HG03045 (cell line): ENCODE measurements around the gene DLGAP5.
A peak's percentile ranks its signal among the peaks of the same experiment; 100 is the strongest.

Source experiments
- ATAC-seq: cut with Tn5 transposase; IDR thresholded peaks from one replicate; pipeline ENCODE4 v1.9.1; 2021; ENCODE audit warnings: mild to moderate bottlenecking, moderate library complexity; ENCODE audit not compliant: unreplicated experiment

Gene DLGAP5, protein sequence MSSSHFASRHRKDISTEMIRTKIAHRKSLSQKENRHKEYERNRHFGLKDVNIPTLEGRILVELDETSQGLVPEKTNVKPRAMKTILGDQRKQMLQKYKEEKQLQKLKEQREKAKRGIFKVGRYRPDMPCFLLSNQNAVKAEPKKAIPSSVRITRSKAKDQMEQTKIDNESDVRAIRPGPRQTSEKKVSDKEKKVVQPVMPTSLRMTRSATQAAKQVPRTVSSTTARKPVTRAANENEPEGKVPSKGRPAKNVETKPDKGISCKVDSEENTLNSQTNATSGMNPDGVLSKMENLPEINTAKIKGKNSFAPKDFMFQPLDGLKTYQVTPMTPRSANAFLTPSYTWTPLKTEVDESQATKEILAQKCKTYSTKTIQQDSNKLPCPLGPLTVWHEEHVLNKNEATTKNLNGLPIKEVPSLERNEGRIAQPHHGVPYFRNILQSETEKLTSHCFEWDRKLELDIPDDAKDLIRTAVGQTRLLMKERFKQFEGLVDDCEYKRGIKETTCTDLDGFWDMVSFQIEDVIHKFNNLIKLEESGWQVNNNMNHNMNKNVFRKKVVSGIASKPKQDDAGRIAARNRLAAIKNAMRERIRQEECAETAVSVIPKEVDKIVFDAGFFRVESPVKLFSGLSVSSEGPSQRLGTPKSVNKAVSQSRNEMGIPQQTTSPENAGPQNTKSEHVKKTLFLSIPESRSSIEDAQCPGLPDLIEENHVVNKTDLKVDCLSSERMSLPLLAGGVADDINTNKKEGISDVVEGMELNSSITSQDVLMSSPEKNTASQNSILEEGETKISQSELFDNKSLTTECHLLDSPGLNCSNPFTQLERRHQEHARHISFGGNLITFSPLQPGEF

DNA sequence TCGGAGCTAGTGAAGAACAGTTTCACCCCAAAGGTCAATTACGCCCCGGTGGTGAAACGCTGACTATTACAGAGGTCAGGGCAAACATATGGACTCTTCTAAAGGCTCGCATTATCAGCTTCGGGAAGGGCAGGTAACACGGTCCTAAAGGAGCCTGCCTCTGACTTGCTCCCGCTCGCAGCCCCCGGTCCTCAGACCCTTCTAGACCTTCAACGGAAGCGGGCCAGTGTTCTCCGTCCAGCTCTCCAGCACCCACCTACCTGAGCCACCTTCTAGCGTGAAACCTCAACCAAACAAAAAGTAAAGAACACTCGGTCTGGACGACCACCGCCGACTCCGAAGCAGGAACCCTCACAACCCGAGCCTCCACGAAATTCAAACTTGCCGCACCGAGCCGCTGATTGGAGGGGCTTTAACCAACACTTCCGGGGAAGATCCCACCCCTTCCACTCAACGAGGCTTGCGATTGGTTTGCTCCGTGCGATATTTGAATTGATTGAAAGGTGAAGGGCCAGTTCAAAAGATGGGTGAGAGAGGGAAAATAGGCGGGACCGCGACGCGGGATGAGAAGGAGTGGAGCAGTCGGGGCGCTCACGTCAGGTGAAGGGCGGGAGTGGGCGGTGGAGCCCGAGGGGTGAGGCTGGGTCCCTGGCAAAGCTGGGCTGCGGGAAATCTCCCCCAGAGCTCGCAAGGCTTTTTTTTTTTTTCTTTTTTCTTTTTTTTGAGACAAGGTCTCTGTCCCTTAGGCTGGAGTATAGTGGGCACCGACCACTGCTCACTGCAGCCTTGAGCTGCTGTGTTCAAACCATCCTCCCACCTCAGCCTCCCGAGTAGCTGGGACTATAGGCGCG is at the start of gene DLGAP5:
DLGAP5 (minus strand) TSS at position 383 of the 851 bp plus-strand sequence. CDS start 2,406 bp downstream, outside the sequence.
- peak; percentile 98 for ATAC-seq

DNA sequence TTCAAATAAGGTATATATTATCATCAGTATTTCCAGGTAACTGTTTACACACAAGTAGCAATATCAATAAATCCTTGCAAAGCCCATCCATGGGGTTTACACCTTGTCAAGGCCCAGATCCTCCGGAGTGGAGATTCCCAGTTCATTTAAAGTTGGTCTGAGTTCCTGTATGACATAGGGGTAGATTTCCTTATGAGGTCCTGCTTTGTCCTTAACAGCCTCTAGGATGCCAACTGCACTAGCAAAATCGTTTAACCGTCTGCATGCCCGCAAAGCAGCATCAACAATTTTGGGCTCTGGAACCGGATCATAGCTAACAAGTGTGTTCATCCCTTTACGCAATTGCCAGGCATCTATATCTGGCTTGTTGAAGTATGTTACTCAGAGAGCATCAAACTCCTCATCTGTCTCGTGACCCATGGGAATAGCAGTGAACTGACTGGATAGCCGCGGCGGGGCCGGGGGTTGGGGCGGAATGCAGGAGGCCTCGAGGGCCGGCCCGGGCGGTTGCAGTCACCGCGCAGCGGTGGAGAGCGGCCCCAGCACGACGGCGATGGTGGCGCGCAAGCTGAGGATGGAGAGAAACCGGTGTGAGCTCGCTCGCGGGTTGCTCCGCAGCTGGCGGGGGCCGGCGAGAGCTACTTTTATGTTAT is 49.3 kb upstream of the DLGAP5 start:
- no peak for ATAC-seq

DNA sequence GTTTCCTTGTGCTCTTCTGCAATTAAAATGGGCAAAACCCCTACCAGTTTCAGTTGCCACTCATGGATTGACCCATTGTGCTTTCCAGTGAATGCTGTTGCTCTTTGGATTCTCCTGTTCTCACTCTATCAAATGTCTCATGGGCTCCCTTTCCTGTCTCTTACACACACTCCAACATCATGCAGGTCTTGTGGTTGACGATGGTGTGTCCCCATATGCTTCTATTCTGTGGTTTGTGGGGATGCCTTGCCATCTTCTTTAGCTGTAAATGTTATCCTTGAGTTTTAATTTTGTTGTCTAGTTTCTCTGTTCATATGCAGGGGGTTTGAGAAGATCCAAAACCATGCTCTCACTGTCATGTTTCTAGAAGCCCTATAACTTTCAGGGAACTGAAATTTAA is 47.9 kb upstream of the DLGAP5 start:
- ATAC-seq: no peak

DNA sequence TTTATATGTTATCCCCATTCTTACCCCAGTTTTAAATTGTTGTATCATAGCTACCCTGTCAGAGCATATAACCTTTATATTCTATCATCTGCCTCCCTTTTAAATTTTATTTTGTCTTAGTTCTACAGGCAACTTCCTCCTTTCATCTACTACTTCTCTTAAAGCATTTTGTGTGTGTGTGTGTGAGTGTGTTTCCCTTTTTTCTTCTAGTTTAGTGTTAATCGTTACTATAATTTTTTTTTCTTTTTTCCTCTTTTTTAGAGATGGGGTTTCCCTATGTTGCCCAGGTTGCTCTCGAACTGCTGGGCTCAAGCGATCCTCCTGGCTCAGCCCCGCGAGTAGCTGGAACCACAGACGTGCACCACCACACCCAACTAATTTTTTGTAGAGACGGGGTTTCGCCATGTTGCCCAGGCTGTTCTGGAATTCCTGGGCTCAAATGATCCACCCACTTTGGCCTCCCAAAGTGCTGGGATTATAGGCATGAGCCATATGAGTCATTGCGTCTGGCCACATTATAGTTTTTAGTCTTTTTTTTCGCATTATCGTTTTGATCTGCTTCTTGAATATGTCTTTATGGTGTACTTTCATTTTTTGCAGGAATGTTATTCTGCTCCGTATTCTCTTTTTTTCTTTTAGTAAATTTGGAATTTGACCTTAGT is 46.8 kb upstream of the DLGAP5 start:
- ATAC-seq: no peak

DNA sequence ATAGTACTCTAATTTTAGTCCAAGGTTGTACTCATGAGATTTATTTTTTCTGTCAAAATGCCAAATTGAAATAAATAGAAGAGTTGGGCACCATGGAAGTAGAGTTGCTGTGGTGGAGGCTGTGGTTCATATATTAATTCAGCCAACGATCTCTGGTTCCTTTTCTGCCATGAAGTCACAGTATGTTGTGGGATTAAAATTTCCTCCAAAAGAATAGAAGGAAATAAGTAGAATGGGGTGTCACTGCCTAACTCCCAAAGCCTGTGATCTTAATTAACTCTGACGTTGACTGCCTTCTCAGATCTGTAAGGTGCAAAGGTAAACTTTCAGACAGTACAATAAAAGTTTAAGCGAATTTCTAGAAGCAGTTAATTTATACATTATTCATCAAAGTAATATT is 42.2 kb upstream of the DLGAP5 start:
- ATAC-seq: no peak

DNA sequence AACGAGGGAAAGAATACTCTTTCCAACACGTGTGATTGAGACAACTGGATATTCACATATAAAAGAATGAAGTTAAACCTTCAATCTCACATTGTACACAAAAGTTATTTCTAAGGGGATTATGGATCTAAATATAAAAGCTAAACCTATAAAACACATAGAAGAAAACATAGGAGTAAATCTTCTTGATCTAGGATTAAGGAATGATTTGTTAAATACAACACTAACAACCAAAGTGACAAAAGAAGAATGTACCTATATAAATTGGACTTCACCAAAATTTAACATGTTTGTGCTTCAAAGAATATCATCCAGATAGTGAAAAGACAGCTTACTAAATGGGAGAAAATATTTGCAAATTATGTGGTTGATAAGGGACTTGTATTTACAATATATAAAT is 36.9 kb upstream of the DLGAP5 start:
- no peak for ATAC-seq

DNA sequence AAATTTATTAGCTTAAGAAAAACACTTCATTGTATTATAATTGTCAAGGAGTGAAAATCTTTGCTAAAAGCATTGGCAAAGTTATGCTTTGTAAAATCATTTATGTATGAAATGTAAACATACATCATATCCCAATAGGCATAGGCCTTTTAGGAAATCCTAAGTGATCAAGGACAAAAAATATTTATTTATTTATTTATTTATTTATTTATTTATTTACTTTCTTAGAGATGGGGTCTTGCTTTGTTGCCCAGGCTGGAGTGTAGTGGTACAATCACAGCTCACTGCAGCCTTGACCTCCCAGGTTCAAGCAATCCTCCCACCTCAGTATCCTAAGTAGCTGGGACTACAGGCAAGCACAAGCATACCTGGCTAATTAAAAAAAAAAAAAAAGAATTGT is 32.0 kb upstream of the DLGAP5 start:
- no peak for ATAC-seq

DNA sequence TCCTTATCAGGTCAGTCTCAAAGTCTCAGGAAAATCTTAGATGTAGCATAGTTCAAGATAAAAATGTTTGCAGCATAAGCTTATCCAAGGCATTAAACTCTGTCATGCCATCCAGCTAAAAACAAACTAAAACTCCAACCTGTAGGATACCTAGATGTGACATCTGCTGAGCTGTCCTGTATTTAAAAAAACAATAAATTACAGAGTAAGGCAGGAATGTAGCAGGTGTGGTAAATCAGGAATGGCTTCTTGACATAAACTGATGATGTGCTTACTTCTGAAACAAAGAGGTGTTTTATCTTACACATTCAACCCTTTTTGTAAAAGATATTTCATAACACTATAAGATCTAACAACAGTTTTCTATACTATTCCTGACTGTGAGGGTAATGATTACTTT is 30.6 kb upstream of the DLGAP5 start:
- ATAC-seq: no peak

DNA sequence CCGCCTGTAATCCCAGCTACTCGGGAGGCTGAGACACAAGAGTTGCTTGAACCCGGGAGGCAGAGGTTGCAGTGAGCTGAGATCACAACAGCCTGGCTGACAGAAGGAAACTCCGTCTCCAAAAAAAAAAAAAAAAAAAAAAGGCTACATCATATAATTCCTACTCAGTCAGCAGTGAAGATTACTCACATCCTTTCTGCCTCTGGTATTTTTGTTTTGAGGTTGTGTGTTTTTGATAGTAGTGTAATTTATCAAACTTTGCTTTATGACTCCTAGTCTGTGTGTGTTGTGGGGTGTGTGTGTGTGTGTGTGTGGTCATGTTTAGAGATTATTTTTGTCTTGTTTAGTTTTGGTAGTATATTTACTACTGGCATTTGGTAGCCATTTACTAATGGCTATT is 29.8 kb upstream of the DLGAP5 start:
- no peak for ATAC-seq

DNA sequence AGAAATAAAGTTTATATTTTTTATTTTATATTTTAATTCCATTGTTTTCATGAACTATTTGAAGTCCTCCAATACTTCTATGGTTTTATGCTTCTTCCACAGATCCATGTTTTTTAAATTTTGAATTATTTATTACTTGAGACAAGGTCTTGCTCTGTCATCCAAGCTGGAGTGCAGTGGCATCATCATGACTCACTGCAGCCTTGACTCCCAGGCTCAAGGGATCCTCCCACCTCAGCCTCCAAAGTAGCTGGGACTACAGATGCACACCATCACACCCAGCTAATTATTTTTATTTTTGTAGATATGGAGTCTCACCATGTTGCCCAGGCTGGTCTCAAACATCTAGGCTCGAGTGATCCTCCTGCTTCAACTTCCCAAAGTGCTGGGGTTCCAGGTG is 28.8 kb upstream of the DLGAP5 start:
- ATAC-seq: no peak

DNA sequence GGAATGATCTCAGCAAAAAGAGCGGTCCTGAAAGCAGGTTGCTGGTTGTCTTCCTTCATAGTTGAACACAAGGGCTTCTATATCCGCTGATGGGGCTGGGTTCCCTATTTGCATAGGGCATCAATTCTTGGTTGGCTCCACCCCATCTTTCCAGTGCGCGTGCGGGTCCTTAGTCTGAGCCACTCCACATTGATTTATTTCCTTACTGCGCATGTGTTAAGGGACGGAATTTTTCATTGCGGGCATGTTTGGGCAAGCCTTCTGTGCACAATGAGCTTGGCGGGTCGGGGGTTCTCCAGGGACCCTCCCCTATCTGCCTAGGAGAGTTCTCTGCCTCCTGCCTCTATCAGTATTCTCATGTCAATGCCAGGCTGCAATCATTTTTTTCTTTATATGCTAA is 21.2 kb upstream of the DLGAP5 start:
- ATAC-seq: no peak

DNA sequence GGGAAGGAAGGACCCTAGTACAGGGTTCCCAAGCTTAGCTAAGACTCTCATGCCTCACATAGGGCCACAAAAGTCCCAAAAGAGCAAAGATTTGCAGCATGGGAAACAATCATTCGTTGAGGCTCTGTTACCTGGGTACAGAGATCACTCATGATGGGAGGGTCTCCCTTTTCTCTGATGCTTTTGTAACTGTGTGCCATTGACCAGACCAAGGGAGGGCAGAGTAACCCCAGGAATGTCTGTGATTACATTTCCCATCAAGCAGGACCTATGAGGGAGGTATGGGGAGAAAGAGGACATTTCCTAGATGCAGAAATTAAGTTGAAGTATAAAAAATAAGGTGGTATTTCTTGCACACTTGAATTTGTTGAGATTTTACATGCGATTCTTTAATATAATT is 16.4 kb upstream of the DLGAP5 start:
- no peak for ATAC-seq

DNA sequence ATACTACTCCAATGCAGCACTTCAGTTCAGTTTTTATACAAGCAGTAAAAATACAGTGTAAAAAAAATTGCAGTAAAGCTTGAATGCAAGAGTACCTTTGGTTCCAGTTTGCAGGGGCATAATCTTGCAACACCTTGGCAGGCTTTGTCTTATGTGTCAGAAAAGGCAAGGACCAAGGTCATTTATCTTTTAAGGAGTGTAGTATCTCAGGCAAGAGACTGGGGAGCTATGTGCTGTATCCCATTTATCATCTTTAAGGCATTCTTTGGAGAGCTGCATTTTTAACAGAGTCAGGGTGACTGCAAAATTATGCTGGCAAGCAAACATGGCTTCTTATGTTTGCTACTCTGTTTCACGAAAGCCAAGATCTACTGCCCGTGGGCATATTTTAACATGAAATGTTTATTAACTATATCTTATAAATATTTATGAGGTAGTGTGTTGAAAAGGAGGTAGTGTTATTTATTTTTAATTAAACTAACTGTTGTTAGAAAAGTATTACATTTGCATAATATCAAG is 14.8 kb upstream of the DLGAP5 start:
- no peak for ATAC-seq

DNA sequence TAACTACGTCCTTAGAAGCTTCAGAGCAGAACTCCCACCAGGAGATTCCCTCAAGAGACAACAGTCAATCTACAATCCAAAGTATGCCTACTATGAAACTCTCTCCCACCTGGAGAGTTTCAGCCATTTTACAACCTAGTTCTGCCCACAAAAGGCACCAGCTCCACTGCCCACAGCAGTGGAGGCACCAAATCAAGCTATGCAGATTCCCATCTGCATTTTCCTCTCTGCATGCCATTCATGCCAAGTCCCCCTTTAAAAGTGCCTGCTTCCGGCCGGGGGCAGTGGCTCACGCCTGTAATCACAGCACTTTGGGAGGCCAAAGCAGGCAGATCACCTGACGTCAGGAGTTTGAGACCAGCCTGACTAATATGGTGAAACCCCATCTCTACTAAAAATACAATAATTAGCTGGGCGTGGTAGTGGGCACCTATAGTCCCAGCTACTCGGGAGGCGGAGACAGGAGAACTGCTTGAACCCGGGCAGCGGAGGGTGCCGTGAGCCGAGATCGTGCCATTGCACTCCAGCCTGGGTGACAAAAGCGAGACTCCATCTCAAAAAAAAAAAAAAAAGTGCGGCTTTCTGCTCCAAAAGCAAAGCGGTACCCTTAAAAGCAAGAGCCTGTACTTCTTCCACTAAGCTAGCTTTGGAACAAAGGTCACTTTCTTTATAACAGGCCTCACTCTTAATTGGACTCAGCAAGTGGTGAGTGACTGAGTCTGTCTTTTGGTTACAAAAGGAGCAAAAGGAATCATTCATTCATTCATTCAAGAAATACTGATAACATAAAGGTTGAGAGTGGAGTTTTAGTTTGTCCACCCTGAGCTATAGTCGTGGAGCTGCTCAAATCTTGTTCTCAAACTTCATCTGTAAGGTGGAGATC is 10.1 kb upstream of the DLGAP5 start:
- no peak for ATAC-seq

DNA sequence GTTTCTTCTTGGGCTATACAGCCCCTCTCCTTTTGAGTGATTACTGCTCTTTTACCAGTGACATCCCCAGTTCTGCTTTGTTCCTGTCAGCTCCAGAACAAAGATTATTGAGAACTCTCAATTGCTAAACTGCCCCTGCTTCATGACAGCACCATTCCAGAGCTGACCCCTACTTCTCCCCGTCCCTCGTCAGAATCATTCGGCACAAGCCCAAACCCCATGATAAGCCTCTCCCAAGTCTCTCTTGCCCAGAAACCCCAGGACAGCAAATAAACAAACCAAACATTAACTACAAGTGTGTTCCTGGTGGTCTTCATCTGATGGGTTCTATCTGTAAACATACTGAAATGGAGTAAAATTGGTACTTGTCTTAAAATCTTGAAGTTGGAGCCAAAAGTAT is 9.3 kb upstream of the DLGAP5 start:
- ATAC-seq: no peak

DNA sequence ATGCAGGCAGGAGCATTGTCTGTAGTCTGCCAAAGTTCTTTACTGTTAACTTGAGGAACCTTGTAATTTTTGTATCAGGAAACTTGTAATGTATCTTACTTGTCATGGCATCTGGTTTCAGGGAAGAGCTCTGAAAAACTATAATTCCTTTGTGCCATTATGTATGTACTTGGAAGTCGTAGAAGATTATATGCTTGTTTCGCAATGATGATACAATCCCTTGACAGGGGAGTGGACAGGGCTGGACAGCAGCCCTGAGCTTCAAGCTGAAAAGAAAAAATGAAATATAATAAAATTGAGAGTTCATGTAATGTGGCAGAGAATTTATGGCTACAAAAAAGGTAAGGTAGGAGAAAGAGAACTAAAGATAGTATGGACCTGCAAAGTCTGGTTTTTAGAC is 7.4 kb upstream of the DLGAP5 start:
- no peak for ATAC-seq

DNA sequence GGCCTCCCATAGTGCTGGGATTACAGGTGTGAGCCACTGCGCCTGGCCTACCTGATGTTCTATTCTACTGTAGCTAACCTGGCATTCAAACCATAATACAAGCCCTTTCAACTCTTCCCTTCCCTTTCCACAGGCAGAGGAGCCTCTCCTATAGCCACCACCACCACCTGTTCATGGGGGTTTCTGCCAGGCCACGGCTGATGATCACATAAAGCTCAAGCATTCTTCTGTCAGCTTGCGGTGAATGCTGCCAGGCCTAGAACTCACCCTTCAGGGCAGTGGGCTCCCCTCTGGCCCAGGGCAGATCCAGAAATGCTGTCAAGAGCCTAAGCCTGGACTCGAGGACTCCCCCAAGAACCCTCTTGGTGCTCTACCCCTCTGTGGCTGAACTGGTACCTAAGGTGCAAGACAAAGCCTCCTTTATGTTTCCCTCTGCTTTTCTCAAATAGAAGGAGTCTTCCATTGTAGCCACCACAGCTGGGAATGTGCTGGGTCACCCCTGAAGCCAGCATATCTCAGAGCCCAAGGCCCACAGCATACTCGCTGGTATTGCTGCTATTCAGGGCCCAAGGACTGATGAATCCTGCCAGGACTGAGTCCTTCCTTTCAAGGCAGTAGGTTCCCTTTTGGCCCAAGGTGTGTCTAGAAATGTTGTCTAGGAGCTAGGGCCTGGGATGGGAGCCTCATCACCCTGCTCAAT is 3.4 kb upstream of the DLGAP5 start:
- ATAC-seq: no peak

DNA sequence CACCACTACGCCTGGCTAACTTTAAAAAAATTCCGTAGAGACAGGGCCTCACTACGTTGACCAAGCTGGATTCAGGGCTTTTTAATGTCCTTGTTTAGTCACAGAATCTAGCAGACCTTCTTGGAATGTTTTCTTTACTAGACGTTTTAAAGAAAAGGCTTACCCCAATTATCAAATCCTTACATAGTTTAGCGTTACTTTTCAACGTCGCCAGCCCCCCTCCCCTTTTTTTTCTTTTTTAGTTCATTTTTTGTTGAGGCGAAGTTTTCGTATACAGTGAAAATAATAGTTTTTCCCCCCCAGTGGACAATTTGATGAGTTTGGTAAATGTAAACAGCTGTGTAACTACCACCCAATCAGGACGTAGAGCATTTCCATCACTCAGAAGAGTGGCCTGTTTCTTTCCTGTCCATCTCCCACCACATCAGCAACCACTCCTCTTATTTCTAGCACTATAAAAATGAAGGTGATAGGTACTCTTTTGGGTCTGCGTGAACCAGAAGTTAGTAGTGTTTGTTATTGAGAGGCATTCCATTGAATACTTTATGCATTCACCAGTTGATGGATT is 753 bp upstream of the DLGAP5 start:
- ATAC-seq: no peak
